HCT116 (cell line): Measurements from ENCODE around the gene CDH26. TPM values are rescaled to one million over a fixed set of nuclear protein-coding genes. Genes with fewer than 3 reads are reported as not detected.

ENCODE experiments used
- ATAC-seq: fragments of 200-7000 bp; cut with Tn5 transposase; 2 replicates; pipeline ENCODE4 v1.9.1; 2020; ENCODE audit warnings: mild to moderate bottlenecking, moderate library complexity
- BruUV-seq: library from RNA; stranded (reverse); fragments of 400-500 nt; replicated peaks from 2 replicates; lab custom pipeline; 2021; lab: Mats Ljungman, UMichigan
- CTCF ChIA-PET: fragments of 300-600 bp; sonication (Branson Sonifier 250); formaldehyde crosslinking; loops from one replicate; lab custom pipeline; 2021; ENCODE audit warnings: antibody characterized with exemption; lab: Charles Lee
- POLR2A ChIA-PET: fragments of 300-600, 350-600 bp; sonication (Branson Sonifier 250); formaldehyde crosslinking; loops from one replicate; lab custom pipeline; 2021; ENCODE audit warnings: antibody characterized with exemption; lab: Charles Lee
- RAD21 ChIA-PET, 2 experiments: fragments of 300-600 bp; sonication (Branson Sonifier 250); formaldehyde crosslinking; loops; one replicate each; lab custom pipeline; 2023; ENCODE audit warnings: low total read pairs in 2 of 2; ENCODE audit not compliant: uncharacterized antibody in 2 of 2, unreplicated experiment in 2 of 2, low non-redundant PET in 1 of 2; lab: Charles Lee
- DNase-seq: peaks from one replicate; pipeline ENCODE4 v3.0.0-alpha.2; 2010; ENCODE audit warnings: low read depth, low spot score
- H2AFZ ChIP-seq: fragments of 200-600 bp; shearing (Covaris generic), sonication (generic); 2 replicates; pipeline ENCODE4 v1.6.1; 2017; ENCODE audit warnings: low read depth, mixed run types, mixed read lengths, antibody characterized with exemption, low read length; ENCODE audit not compliant: poor library complexity, severe bottlenecking
- H3K27ac ChIP-seq: 2 replicates; pipeline ENCODE4 v1.5.1; 2012; ENCODE audit warnings: low read depth, low read length
- H3K27me3 ChIP-seq: fragments of 200-600 bp; sonication (generic); 2 replicates; pipeline ENCODE4 v1.6.1; 2016; ENCODE audit warnings: mixed run types, low read length, mixed read lengths; ENCODE audit not compliant: insufficient read depth
- H3K36me3 ChIP-seq, 2 experiments: fragments of 200-500 bp in 1 of 2; fragments of 200-600 bp in 1 of 2; sonication (Bioruptor generic) in 1 of 2; sonication (generic) in 1 of 2; 2 replicates each; pipeline versions ENCODE4 v1.5.1 to v1.6.1; 2014 to 2016; ENCODE audit warnings: low read length in 2 of 2, inconsistent platforms in 1 of 2, mixed read lengths in 1 of 2, mixed run types in 1 of 2; ENCODE audit not compliant: insufficient read depth in 2 of 2, control insufficient read depth in 1 of 2
- H3K4me1 ChIP-seq, 2 experiments: fragments of 200-600 bp in 1 of 2; sonication (generic) in 1 of 2; 2 replicates each; pipeline versions ENCODE4 v1.5.1 to v1.6.1; 2012 to 2017; ENCODE audit warnings: low read length in 2 of 2, inconsistent platforms in 1 of 2, mild to moderate bottlenecking in 1 of 2, mixed read lengths in 1 of 2, mixed run types in 1 of 2, moderate library complexity in 1 of 2; ENCODE audit not compliant: insufficient read depth in 2 of 2, control insufficient read depth in 1 of 2
- H3K4me2 ChIP-seq: fragments of 200-600 bp; sonication (generic); 2 replicates; pipeline ENCODE4 v1.6.1; 2017; ENCODE audit warnings: mixed run types, low read length, mixed read lengths
- H3K4me3 ChIP-seq, 2 experiments: fragments of 200-600 bp in 1 of 2; sonication (generic) in 1 of 2; replicated peaks in 1 of 2; 2 replicates each; pipeline ENCODE4 v1.5.1; 2011 to 2016; ENCODE audit warnings: low read length in 2 of 2, control low read depth in 1 of 2, low read depth in 1 of 2, mild to moderate bottlenecking in 1 of 2, mixed read lengths in 1 of 2, mixed run types in 1 of 2
- H3K79me2 ChIP-seq: fragments of 200-600 bp; sonication (generic); 2 replicates; pipeline ENCODE4 v1.6.1; 2017; ENCODE audit warnings: mild to moderate bottlenecking, mixed run types, low read length, moderate library complexity, mixed read lengths; ENCODE audit not compliant: insufficient read depth
- H3K9ac ChIP-seq: fragments of 200-600 bp; sonication (generic); 2 replicates; pipeline ENCODE4 v1.6.1; 2016; ENCODE audit warnings: low read length, mixed read lengths
- H3K9me2 ChIP-seq: fragments of 200-600 bp; sonication (generic), shearing (Covaris generic); 2 replicates; pipeline ENCODE4 v1.6.1; 2017; ENCODE audit warnings: mixed run types, mild to moderate bottlenecking, moderate library complexity; ENCODE audit not compliant: insufficient read depth
- H3K9me3 ChIP-seq, 2 experiments: fragments of 200-500 bp in 1 of 2; fragments of 200-600 bp in 1 of 2; sonication (Bioruptor generic) in 1 of 2; sonication (generic) in 1 of 2; 2 replicates each; pipeline ENCODE4 v1.6.1; 2014 to 2017; ENCODE audit warnings: low read length in 2 of 2, mixed read lengths in 2 of 2, inconsistent platforms in 1 of 2, low read depth in 1 of 2, mild to moderate bottlenecking in 1 of 2, mixed run types in 1 of 2, moderate library complexity in 1 of 2; ENCODE audit not compliant: control insufficient read depth in 1 of 2, insufficient read depth in 1 of 2
- H4K20me1 ChIP-seq: fragments of 200-600 bp; sonication (generic), shearing (Covaris generic); 2 replicates; pipeline ENCODE4 v1.6.1; 2017; ENCODE audit warnings: mixed run types, mild to moderate bottlenecking, moderate library complexity; ENCODE audit not compliant: insufficient read depth
- EGR1 ChIP-seq: IDR thresholded peaks from 2 replicates; pipeline ENCODE4 v1.6.1; 2012; ENCODE audit warnings: low read depth
- EZH2 ChIP-seq: fragments of 200-600 bp; sonication (generic); IDR thresholded peaks from 2 replicates; pipeline ENCODE4 v1.6.1; 2017; ENCODE audit warnings: antibody characterized with exemption, mixed run types
- EZH2phosphoT487 ChIP-seq: fragments of 200-600 bp; IDR thresholded peaks from 2 replicates; pipeline ENCODE4 v1.6.1; 2018; ENCODE audit warnings: antibody characterized with exemption, borderline replicate concordance
- MAX ChIP-seq: IDR thresholded peaks from 2 replicates; pipeline ENCODE4 v1.6.1; 2012
- REST ChIP-seq: IDR thresholded peaks from 2 replicates; pipeline ENCODE4 v1.6.1; 2012; ENCODE audit warnings: low read depth
- YY1 ChIP-seq: IDR thresholded peaks from 2 replicates; pipeline ENCODE4 v1.6.1; 2011; ENCODE audit warnings: low read length, low read depth, moderate library complexity, mild to moderate bottlenecking; ENCODE audit not compliant: insufficient replicate concordance; ENCODE audit errors: extremely low read depth
- ZFX ChIP-seq: fragments of 450-650 bp; IDR thresholded peaks from 2 replicates; pipeline ENCODE4 v1.6.1; 2017
- intact Hi-C: fragments of 100-400 bp; cut with micrococcal nuclease; formaldehyde crosslinking; loops from 2 replicates; pipeline ENCODE4 v1.10.0; 2022
- total RNA-seq: library from RNA; stranded (reverse); gene quantifications from one replicate; pipeline ENCODE4 v1.2.1, GENCODE V29; 2021; ENCODE audit not compliant: unreplicated experiment

Gene CDH26
- total RNA-seq, 1 experiment from 2014 or later, result 0.34 TPM

DNA sequence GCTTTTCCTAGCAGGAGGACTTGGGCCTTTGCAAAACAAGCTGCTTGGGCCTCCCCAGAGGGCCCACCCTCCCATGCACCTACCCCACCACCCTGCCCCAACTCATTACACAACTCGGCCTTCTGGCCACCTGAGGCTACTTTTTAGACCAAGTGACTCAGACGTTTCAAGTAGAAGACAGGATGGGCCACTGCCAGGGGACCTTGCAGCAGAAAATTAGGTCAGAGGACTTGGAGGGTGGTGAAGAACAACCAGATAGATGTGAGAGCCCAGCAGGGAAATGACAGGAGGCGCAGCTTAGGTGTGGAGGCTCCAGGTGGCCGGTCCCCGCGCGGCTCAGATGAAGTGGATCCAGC is 19.5 kb upstream of the CDH26 start:
- no peak for DNase-seq
- no peaks in the 10 kb centered on the region for H3K27me3 ChIP-seq
- no peak for ATAC-seq
- POLR2A ChIA-PET, result no interaction called here
- H3K9me2 ChIP-seq, result no peaks in the 10 kb centered on the region
- H3K79me2 ChIP-seq, result no peaks in the 10 kb centered on the region
- H3K9ac ChIP-seq, result no peak overlapping the region
- RAD21 ChIA-PET, result no interaction called here
- BruUV-seq, result no TSS peak
- no peak overlapping the region for H3K4me2 ChIP-seq
- no peaks in the 10 kb centered on the region for H4K20me1 ChIP-seq
- TF ChIP-seq ZFX (no peak), EGR1 (no peak), EZH2phosphoT487 (no peak), YY1 (no peak), EZH2 (no peak), MAX (no peak), REST (no peak)
- TF ChIP-seq, all 23 proteins: peak for 0
- Histone ChIP-seq H3K9me3 (no peaks in the 10 kb centered on the region), H3K4me3 (no peak overlapping the region), H3K36me3 (peaks cover 3 to 6% of the 10 kb centered on the region in 2 experiments; a peak in 3 of 4 replicates), H2AFZ (no peak overlapping the region), H3K27ac (no peak overlapping the region), H3K4me1 (peaks cover 2 to 17% of the 10 kb centered on the region in 2 experiments)
- intact Hi-C loops, result no loop called here
- CTCF ChIA-PET, result no interaction called here
